AG04449 (cell line): ENCODE data around the gene MUSTN1.

Experiments used
- CTCF ChIA-PET: fragments of 350-600 bp; formaldehyde crosslinking; extraction: SDS; loops from one replicate; lab custom pipeline; 2021; ENCODE audit warnings: antibody characterized with exemption; lab: Yijun Ruan, JAX
- POLR2A ChIA-PET: fragments of 400-600, 350-600 bp; formaldehyde crosslinking; extraction: SDS; loops from one replicate; lab custom pipeline; 2020; ENCODE audit warnings: antibody characterized with exemption, inconsistent platforms; lab: Yijun Ruan, JAX
- DNase-seq: peaks from one replicate; pipeline ENCODE4 v3.0.0-alpha.2; 2010; ENCODE audit warnings: low read depth, low spot score
- H3K4me3 ChIP-seq: 2 replicates; pipeline ENCODE4 v1.5.1; 2011; ENCODE audit warnings: low read depth, mild to moderate bottlenecking, control low read depth, low read length
- TF ChIP-seq, protein P1 (sequence below): IDR thresholded peaks from one replicate; pipeline ENCODE4 v1.5.1; 2011; ENCODE audit warnings: mild to moderate bottlenecking, moderate library complexity, low read length, control low read depth, inconsistent platforms; ENCODE audit not compliant: insufficient read depth; ENCODE audit errors: missing control alignments

MUSTN1 gene

DNA sequence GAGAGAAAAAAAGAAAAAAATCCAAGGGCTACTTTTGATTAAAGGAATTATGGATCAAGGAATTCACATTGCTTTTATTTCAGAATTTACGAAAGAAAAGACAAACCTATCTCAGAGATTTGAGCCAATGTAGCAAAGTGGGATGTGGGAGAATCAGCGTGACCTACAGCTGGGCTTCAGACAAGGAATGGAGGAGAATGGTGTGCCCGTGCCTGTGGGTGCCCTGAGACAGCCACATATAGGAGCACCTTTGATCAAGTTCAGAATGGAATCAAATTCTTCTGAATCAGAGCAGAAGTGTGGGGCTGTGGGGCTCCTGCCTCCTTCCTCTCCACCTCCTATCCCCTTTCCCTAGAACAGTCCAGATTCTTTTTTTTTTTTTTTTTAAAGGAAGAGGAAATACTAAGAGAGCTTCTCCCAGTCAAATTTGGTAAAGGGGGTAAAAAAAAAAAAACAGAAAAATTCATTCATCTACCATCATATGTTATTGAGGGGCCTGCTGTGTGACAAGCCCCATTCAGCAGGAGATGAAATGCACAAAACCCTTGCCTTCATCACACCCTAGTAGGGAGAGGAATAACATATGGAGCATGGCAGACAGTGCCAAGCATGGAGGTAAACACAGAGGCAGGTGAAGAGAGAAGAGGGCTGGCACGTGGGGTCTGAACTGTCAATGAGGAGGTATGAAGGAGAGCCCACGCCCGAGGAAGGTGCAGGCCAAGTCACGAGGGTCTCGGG lies 25.0 kb upstream of the MUSTN1 start:
- ChIA-PET CTCF (no interaction called here), POLR2A (no interaction called here)
- no peak for DNase-seq
- H3K4me3 ChIP-seq, result no peak overlapping the region
- TF ChIP-seq, protein P1, sequence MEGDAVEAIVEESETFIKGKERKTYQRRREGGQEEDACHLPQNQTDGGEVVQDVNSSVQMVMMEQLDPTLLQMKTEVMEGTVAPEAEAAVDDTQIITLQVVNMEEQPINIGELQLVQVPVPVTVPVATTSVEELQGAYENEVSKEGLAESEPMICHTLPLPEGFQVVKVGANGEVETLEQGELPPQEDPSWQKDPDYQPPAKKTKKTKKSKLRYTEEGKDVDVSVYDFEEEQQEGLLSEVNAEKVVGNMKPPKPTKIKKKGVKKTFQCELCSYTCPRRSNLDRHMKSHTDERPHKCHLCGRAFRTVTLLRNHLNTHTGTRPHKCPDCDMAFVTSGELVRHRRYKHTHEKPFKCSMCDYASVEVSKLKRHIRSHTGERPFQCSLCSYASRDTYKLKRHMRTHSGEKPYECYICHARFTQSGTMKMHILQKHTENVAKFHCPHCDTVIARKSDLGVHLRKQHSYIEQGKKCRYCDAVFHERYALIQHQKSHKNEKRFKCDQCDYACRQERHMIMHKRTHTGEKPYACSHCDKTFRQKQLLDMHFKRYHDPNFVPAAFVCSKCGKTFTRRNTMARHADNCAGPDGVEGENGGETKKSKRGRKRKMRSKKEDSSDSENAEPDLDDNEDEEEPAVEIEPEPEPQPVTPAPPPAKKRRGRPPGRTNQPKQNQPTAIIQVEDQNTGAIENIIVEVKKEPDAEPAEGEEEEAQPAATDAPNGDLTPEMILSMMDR, result no peak

DNA sequence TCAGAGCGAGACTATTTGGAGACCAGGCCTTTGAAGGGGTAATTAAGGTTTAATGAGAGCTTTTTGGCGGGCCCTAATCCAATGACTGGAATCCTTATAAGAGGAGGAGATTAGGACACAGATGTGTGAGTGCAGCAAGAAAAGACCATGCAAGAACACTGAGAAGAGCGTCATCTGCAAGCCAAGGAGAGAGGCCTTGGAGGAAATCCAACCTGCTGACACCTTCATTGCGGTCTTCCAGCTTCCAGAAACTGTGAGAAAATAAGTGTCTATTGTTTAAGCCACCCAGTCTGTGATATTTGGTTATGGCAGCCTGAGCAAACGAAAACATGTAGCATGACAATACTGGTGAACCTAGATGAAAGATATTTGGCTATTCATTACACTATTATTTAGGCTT lies 23.0 kb upstream of the MUSTN1 start:
- H3K4me3 ChIP-seq, result no peak overlapping the region
- no peak for DNase-seq
- TF ChIP-seq, protein P1, result no peak
- POLR2A ChIA-PET, result no interaction called here
- CTCF ChIA-PET, result interaction anchor here (0.6 kb wide), 1 partner anchor 31 kb away, joined by 3 read pairs; no protein-coding TSS in a partner anchor

DNA sequence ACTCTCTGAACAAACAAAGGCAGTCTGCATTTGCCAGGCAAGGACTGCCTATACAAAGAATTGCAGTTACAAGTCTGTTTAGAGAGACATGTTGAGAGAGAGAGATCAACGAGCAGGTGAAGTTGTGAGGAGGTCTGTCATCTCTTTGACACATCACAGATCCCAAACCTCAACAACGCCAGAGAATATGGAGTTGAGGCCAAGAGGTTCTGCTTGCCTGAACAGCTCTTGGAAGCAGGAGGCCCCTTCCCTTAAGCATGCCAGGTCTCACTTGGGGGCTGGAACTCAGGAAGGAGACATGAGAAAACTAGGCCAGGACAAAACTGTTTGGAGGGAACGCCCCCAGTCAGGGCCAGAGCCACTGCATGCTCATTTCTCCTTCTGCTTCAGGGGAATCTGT lies 22.3 kb upstream of the MUSTN1 start:
- ChIA-PET CTCF (interaction anchor here (0.8 to 1.7 kb wide), 2 partner anchors 9 to 77 kb away, joined by 3 to 7 read pairs; no protein-coding TSS in a partner anchor), POLR2A (no interaction called here)
- TF ChIP-seq, protein P1, result no peak
- DNase-seq, result no peak
- no peak overlapping the region for H3K4me3 ChIP-seq

DNA sequence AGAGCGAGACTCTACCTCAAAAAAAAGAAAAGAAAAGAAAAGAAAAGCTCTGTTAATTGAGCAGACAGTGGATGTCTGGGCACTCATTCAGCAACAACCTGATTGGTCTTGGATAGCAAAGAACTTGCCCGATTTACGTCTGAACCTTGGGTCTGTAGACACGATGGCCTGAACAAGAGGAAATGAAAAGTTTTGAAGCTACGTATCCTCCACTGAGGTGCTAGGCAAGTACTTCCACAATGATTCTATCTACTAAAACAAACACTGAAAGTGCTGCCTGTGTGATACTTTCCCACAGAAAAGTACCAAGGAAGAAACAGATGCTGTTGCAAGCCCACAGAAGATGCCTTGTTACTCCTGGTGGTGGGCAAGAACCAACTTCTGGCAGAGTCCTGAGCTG lies 21.8 kb upstream of the MUSTN1 start:
- DNase-seq, result no peak
- TF ChIP-seq, protein P1, result no peak
- CTCF ChIA-PET, result interaction anchor here (0.8 to 1.7 kb wide), 2 partner anchors 8 to 78 kb away, joined by 3 to 7 read pairs; no protein-coding TSS in a partner anchor
- POLR2A ChIA-PET, result no interaction called here
- no peak overlapping the region for H3K4me3 ChIP-seq

DNA sequence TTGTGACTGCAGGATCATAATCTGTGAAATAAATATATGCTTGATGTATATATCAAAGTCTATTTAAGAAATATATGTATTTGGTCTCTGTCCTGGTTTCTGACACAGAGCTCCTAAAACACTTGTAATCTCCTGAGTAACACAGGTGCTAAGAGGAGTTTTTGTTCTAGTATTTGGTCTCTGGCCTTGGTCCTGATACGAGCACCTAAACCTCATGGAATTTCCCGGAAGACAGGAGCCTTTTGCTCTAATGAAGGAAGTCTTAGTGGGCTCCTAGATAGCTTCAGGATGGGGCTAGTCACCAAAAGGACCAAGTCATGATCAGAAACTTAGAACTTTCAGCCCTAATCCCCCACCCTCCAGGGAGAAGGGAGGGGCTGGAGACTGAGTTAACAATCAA lies 19.2 kb upstream of the MUSTN1 start:
- DNase-seq, result no peak
- H3K4me3 ChIP-seq, result no peak overlapping the region
- ChIA-PET CTCF (interaction anchor here (0.8 to 1.7 kb wide), 6 partner anchors 9 to 216 kb away, joined by 3 to 6 read pairs (median 4); no protein-coding TSS in a partner anchor), POLR2A (no interaction called here)
- TF ChIP-seq, protein P1, result no peak

DNA sequence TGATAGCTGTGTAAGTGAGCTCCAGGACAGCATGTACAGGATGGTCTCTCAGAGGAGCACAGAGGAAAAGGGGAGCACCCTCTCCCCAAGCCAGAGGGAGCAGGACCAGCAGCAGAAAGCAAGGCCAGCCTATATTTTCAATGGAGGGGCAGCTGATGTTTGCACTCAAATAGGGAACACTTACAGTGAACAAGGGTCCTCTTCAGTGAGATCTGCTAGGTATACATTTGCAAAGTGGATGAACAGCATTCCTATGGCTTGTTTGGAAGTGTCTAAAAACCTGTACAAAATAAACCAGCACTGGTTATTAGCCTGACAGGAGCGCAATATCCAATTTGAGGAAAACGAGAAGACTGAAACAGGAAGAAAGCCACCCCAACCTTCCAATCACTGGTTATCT lies 17.6 kb upstream of the MUSTN1 start:
- no peak overlapping the region for H3K4me3 ChIP-seq
- TF ChIP-seq, protein P1, result no peak
- DNase-seq, result no peak
- ChIA-PET CTCF (interaction anchor here (0.7 to 1.7 kb wide), 8 partner anchors 8 to 222 kb away, joined by 3 to 5 read pairs (median 4); no protein-coding TSS in a partner anchor), POLR2A (no interaction called here)
